Superior temporal gyrus (tissue), 1 donor: ENCODE data around the gene PEX12.
A peak's percentile ranks its signal among the peaks of the same experiment; 100 is the strongest.
"Not testable (repeated sequence)": the region's sequence is repeated elsewhere in the genome, so short reads cannot be mapped to it uniquely, and the experiment has no call there.

Experiments used
- DNase-seq: peaks from one replicate; pipeline ENCODE4 v3.0.0-alpha.2; 2016; ENCODE audit errors: extremely low spot score

PEX12 gene

GRCh38 chr17:35578929-35579432, 610 bp upstream of the PEX12 start:
- peak; percentile 38 for DNase-seq

- no peak for DNase-seq
Measured at GRCh38 chr17:35577830-35578196, 558 bp downstream of the PEX12 start.

GRCh38 chr17:35575759-35576158, 2.6 kb downstream of the PEX12 start:
- DNase-seq, result no peak

GRCh38 chr17:35569405-35569804, 9.0 kb downstream of the PEX12 start:
- no peak for DNase-seq

- no peak for DNase-seq
Measured at GRCh38 chr17:35568561-35568960, 9.8 kb downstream of the PEX12 start.

GRCh38 chr17:35566968-35567367, 11.4 kb downstream of the PEX12 start:
- DNase-seq, result no peak

- not testable (repeated sequence) for DNase-seq
Measured at GRCh38 chr17:35563181-35563580, 15.2 kb downstream of the PEX12 start.

- no peak for DNase-seq
Measured at GRCh38 chr17:35560703-35561102, 17.7 kb downstream of the PEX12 start, which contains the start of gene SLFN14. Gene SLFN14 (minus strand): TSS chr17:35560819. CDS start chr17:35558062, 2,757 bp downstream.

GRCh38 chr17:35559495-35560210, 18.7 kb downstream of the PEX12 start:
- no peak for DNase-seq

GRCh38 chr17:35557353-35557752, 21.0 kb downstream of the PEX12 start:
- DNase-seq, result no peak

GRCh38 chr17:35555691-35556090, 22.7 kb downstream of the PEX12 start:
- DNase-seq, result no peak

GRCh38 chr17:35554668-35555067, 23.7 kb downstream of the PEX12 start:
- no peak for DNase-seq

GRCh38 chr17:35553310-35553709, 25.1 kb downstream of the PEX12 start:
- no peak for DNase-seq

- DNase-seq, result no peak
Measured at GRCh38 chr17:35548978-35549377, 29.4 kb downstream of the PEX12 start.

GRCh38 chr17:35548208-35548810, 30.1 kb downstream of the PEX12 start:
- DNase-seq, result no peak

GRCh38 chr17:35546487-35546886, 31.9 kb downstream of the PEX12 start:
- DNase-seq, result no peak

- DNase-seq, result no peak
Measured at GRCh38 chr17:35545150-35545549, 33.2 kb downstream of the PEX12 start.

- no peak for DNase-seq
Measured at GRCh38 chr17:35543856-35544255, 34.5 kb downstream of the PEX12 start.

GRCh38 chr17:35542990-35543389, 35.4 kb downstream of the PEX12 start:
- DNase-seq, result no peak

GRCh38 chr17:35541434-35541833, 36.9 kb downstream of the PEX12 start:
- no peak for DNase-seq

- no peak for DNase-seq
Measured at GRCh38 chr17:35540589-35541404, 37.6 kb downstream of the PEX12 start.

GRCh38 chr17:35539659-35540026, 38.7 kb downstream of the PEX12 start:
- no peak for DNase-seq
